ENCODE results near the gene ANKRD13C.

- no peak for TF ChIP-seq POLR2A (IDR thresholded peaks at IDR 0.05)
- TF ChIP-seq CTCF (IDR thresholded peaks at IDR 0.05) = no peak
Observed at GRCh38 chr1:70314706-70315304, 39.7 kb downstream of the ANKRD13C start.
